ENCODE results near the gene CTTN.

Gene CTTN

DNA sequence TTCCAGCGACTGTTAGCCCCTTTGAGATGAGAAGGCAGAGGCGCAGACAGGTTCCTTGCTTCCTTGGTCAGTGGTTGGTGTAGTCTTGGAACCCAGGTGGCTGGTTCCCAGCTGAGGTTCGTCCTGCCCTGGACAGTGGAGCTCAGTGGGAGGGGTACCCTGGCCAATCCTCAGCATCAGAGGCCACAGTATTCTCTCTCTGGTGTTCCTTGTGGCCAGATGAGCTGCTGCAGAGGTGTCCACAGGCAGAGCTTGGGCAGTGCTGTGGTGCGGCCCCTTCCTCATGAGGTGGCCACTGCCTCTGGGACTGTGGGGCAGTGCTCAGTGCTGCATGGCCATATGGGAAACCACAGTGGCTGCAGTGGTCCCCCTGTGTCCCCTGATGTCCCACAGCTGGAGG lies 61.8 kb downstream of the CTTN start:
- no peaks in the 10 kb centered on the region for H3K9me2 ChIP-seq (replicated peaks; ENCODE audit: low read depth, low read length)
- H3K36me3 ChIP-seq (ENCODE audit: insufficient read depth, low read length) = no peaks in the 10 kb centered on the region
- H2AFZ ChIP-seq (ENCODE audit: low read length) = no peak overlapping the region
- TF ChIP-seq CTCF (conservative IDR thresholded peaks at IDR 0.05; ENCODE audit: low read length) = no peak
- no peak for TF ChIP-seq EZH2phosphoT487 (IDR thresholded peaks at IDR 0.05; ENCODE audit: borderline replicate concordance)
- H4K20me1 ChIP-seq (ENCODE audit: insufficient read depth, low read length, poor library complexity, severe bottlenecking) = no peaks in the 10 kb centered on the region
- no peaks in the 10 kb centered on the region for H3K9me3 ChIP-seq (ENCODE audit: insufficient read depth, low read depth, low read length)
- H3K79me2 ChIP-seq (ENCODE audit: insufficient read depth, low read length) = no peaks in the 10 kb centered on the region
- no peaks in the 10 kb centered on the region for H3K27me3 ChIP-seq (ENCODE audit: insufficient read depth, low read length, poor library complexity, severe bottlenecking)
- H3K4me1 ChIP-seq (ENCODE audit: insufficient read depth, low read length, poor library complexity, severe bottlenecking) = no peaks in the 10 kb centered on the region
- H3K4me3 ChIP-seq (ENCODE audit: low read length, poor library complexity, severe bottlenecking) = no peak overlapping the region
- no peak overlapping the region for H3K9ac ChIP-seq (ENCODE audit: low read depth, low read length, poor library complexity, severe bottlenecking)
- H3K4me2 ChIP-seq (ENCODE audit: low read depth, low read length, poor library complexity, severe bottlenecking) = no peak overlapping the region
- no peaks in the 10 kb centered on the region for H3F3A ChIP-seq (ENCODE audit: low read depth)

DNA sequence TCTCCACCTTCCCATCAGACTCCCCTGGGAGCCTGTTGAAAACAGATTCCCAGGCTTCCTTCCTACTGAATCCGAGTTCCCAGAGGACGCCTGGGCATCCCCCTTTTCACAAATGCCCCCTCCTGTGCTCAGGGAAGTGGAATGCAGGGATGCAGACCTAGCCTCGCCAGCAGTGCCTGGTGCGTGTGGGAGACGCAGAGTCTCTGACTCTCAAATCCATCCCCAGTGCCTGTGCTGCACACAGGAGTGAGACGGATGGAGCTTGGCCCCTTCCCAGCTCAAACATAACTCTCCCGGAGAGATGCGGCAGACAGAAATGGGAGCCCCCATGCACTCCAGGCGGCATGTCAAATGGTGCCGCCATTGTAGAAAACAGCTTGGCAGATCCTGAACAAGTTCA lies 62.6 kb downstream of the CTTN start:
- Histone ChIP-seq H3K9ac (ENCODE audit: low read depth, low read length, poor library complexity, severe bottlenecking) (no peak overlapping the region), H4K20me1 (ENCODE audit: insufficient read depth, low read length, poor library complexity, severe bottlenecking) (no peaks in the 10 kb centered on the region), H3K27me3 (ENCODE audit: insufficient read depth, low read length, poor library complexity, severe bottlenecking) (no peaks in the 10 kb centered on the region), H3K4me3 (ENCODE audit: low read length, poor library complexity, severe bottlenecking) (no peak overlapping the region), H3K9me2 (replicated peaks; ENCODE audit: low read depth, low read length) (no peaks in the 10 kb centered on the region), H3K79me2 (ENCODE audit: insufficient read depth, low read length) (no peaks in the 10 kb centered on the region), H3K4me1 (ENCODE audit: insufficient read depth, low read length, poor library complexity, severe bottlenecking) (no peaks in the 10 kb centered on the region), H3K36me3 (ENCODE audit: insufficient read depth, low read length) (no peaks in the 10 kb centered on the region), H2AFZ (ENCODE audit: low read length) (no peak overlapping the region), H3K9me3 (ENCODE audit: insufficient read depth, low read depth, low read length) (no peaks in the 10 kb centered on the region), H3K4me2 (ENCODE audit: low read depth, low read length, poor library complexity, severe bottlenecking) (no peak overlapping the region), H3F3A (ENCODE audit: low read depth) (no peaks in the 10 kb centered on the region)
- TF ChIP-seq CTCF (conservative IDR thresholded peaks at IDR 0.05; ENCODE audit: low read length) = no peak
- TF ChIP-seq EZH2phosphoT487 (IDR thresholded peaks at IDR 0.05; ENCODE audit: borderline replicate concordance) = no peak

- Histone ChIP-seq H3K4me2 (ENCODE audit: low read depth, low read length, poor library complexity, severe bottlenecking) (no peak overlapping the region), H3K9ac (ENCODE audit: low read depth, low read length, poor library complexity, severe bottlenecking) (no peak overlapping the region), H3K4me3 (ENCODE audit: low read length, poor library complexity, severe bottlenecking) (no peak overlapping the region), H3F3A (ENCODE audit: low read depth) (no peaks in the 10 kb centered on the region), H3K79me2 (ENCODE audit: insufficient read depth, low read length) (no peaks in the 10 kb centered on the region), H4K20me1 (ENCODE audit: insufficient read depth, low read length, poor library complexity, severe bottlenecking) (no peaks in the 10 kb centered on the region), H2AFZ (ENCODE audit: low read length) (no peak overlapping the region), H3K9me3 (ENCODE audit: insufficient read depth, low read depth, low read length) (no peaks in the 10 kb centered on the region), H3K4me1 (ENCODE audit: insufficient read depth, low read length, poor library complexity, severe bottlenecking) (no peaks in the 10 kb centered on the region), H3K9me2 (replicated peaks; ENCODE audit: low read depth, low read length) (no peaks in the 10 kb centered on the region), H3K27me3 (ENCODE audit: insufficient read depth, low read length, poor library complexity, severe bottlenecking) (no peaks in the 10 kb centered on the region), H3K36me3 (ENCODE audit: insufficient read depth, low read length) (no peaks in the 10 kb centered on the region)
- TF ChIP-seq EZH2phosphoT487 (IDR thresholded peaks at IDR 0.05; ENCODE audit: borderline replicate concordance) = no peak
- no peak for TF ChIP-seq CTCF (conservative IDR thresholded peaks at IDR 0.05; ENCODE audit: low read length)
Measured at GRCh38 chr11:70462818-70463477, 64.6 kb downstream of the CTTN start.
